Measurements from ENCODE around the gene UBE2G2. TPM values are rescaled to one million over a fixed set of nuclear protein-coding genes. Genes with fewer than 3 reads are reported as not detected.
A peak's percentile ranks its signal among the peaks of the same experiment; 100 is the strongest.

The UBE2G2 gene
- total RNA-seq, 1 experiment from 2014 or later, result 117 TPM

DNA sequence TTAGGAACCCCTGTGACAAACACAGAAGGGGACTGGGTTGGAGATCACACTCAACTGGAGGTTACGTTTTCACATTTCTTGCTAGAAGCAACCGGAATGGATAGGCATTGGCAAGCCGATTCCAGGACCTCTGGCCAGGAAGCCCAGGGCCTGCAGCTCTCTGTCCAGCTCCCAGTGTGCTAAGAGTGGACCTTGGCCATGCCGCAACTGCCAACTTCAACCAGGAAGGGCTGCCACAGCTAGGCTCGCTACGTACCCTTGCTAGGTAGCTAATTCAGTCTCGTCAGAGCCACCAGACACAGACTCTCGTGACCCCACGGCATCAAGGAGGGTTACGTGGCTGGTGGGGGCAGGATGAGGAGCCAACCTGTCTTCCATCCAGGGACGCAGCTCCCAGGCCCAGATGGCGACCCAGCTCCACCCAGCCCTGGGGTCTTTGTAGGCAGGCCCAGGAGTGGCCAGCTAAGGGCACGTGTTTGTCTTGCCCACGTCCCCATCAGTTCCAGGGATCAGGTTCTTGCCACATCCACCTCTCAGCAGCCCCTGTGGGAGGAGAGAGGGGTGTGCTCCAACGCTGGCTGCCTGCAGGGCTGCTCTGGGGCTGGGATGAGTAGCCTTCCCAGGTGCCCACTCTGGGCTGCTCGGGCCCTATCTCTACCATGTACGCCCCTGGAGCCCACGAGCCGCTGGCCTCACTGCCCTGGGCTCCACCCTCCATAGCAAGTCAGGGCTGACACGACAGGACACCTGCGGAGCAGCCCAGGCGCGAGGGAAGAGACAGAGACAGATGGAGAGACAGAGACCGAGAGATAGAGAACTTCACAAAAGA, 39.2 kb downstream of the UBE2G2 start (continued):
- TF ChIP-seq, protein P1, sequence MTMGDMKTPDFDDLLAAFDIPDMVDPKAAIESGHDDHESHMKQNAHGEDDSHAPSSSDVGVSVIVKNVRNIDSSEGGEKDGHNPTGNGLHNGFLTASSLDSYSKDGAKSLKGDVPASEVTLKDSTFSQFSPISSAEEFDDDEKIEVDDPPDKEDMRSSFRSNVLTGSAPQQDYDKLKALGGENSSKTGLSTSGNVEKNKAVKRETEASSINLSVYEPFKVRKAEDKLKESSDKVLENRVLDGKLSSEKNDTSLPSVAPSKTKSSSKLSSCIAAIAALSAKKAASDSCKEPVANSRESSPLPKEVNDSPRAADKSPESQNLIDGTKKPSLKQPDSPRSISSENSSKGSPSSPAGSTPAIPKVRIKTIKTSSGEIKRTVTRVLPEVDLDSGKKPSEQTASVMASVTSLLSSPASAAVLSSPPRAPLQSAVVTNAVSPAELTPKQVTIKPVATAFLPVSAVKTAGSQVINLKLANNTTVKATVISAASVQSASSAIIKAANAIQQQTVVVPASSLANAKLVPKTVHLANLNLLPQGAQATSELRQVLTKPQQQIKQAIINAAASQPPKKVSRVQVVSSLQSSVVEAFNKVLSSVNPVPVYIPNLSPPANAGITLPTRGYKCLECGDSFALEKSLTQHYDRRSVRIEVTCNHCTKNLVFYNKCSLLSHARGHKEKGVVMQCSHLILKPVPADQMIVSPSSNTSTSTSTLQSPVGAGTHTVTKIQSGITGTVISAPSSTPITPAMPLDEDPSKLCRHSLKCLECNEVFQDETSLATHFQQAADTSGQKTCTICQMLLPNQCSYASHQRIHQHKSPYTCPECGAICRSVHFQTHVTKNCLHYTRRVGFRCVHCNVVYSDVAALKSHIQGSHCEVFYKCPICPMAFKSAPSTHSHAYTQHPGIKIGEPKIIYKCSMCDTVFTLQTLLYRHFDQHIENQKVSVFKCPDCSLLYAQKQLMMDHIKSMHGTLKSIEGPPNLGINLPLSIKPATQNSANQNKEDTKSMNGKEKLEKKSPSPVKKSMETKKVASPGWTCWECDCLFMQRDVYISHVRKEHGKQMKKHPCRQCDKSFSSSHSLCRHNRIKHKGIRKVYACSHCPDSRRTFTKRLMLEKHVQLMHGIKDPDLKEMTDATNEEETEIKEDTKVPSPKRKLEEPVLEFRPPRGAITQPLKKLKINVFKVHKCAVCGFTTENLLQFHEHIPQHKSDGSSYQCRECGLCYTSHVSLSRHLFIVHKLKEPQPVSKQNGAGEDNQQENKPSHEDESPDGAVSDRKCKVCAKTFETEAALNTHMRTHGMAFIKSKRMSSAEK (CRISPR knock-in tag; IDR thresholded peaks at IDR 0.05; ENCODE audit: borderline replicate concordance), result no peak
- TF ChIP-seq, protein P2, sequence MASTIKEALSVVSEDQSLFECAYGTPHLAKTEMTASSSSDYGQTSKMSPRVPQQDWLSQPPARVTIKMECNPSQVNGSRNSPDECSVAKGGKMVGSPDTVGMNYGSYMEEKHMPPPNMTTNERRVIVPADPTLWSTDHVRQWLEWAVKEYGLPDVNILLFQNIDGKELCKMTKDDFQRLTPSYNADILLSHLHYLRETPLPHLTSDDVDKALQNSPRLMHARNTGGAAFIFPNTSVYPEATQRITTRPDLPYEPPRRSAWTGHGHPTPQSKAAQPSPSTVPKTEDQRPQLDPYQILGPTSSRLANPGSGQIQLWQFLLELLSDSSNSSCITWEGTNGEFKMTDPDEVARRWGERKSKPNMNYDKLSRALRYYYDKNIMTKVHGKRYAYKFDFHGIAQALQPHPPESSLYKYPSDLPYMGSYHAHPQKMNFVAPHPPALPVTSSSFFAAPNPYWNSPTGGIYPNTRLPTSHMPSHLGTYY (CRISPR knock-in tag; IDR thresholded peaks at IDR 0.05), result no peak
- no peak for TF ChIP-seq ETV6 (CRISPR knock-in tag; IDR thresholded peaks at IDR 0.05)
- TF ChIP-seq, protein P3, sequence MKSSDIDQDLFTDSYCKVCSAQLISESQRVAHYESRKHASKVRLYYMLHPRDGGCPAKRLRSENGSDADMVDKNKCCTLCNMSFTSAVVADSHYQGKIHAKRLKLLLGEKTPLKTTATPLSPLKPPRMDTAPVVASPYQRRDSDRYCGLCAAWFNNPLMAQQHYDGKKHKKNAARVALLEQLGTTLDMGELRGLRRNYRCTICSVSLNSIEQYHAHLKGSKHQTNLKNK (CRISPR knock-in tag; IDR thresholded peaks at IDR 0.05), result no peak
- TF ChIP-seq GABPB1 (CRISPR knock-in tag; IDR thresholded peaks at IDR 0.05), result no peak
- TF ChIP-seq CREB1 (CRISPR knock-in tag; IDR thresholded peaks at IDR 0.05), result no peak
- TF ChIP-seq ZNF232 (CRISPR knock-in tag; IDR thresholded peaks at IDR 0.05), result no peak

DNA sequence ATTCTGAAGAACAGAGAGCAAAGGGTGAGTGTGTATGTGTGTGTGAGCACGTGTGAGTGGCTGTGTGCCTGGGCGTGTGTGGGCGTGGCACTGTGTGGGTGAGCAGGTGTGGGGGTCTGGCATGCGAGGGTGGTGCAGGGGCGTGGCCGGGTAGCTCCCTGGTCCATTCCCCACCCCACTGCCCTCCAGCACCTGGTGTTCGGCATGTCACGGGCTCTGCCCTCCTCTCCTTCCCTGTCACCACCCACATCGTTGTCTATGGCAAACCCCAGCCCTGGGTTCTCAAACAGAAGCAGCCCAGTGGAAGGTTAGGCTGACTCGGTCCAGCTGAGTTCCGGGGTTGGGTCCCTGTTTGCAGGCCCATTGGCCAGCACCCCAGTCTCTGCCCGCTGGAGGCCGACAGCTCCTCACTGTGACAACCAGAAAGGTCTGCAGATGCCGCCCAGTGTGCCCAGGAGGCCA, 39.8 kb downstream of the UBE2G2 start:
- Mint-ChIP-seq H3K4me3 (no peak overlapping the region), H3K27me3 (ENCODE audit: low read depth) (peaks cover 4% of the 10 kb centered on the region; the same call in 1 of the 2 replicates), H3K27ac (no peak overlapping the region), H3K9me3 (no peaks in the 10 kb centered on the region), H3K4me1 (peaks cover 39% of the 10 kb centered on the region), H3K36me3 (no peaks in the 10 kb centered on the region)
- ATAC-seq, result no peak
- CTCF ChIA-PET, result interaction anchor here (0.7 to 1.8 kb wide), 7 partner anchors 12 to 252 kb away, joined by 3 to 8 read pairs (median 5); partner anchors contain the start of gene TSPEAR
- no peak for TF ChIP-seq TEAD4 (CRISPR knock-in tag; IDR thresholded peaks at IDR 0.05)
- no peak for TF ChIP-seq SOX15 (CRISPR knock-in tag; IDR thresholded peaks at IDR 0.05)
- TF ChIP-seq NFATC4 (CRISPR knock-in tag; IDR thresholded peaks at IDR 0.05), result no peak
- no peak for TF ChIP-seq TP53 (CRISPR knock-in tag; IDR thresholded peaks at IDR 0.05)
- TF ChIP-seq RELA (CRISPR knock-in tag; IDR thresholded peaks at IDR 0.05; ENCODE audit: borderline replicate concordance), result no peak
- TF ChIP-seq GABPB1 (CRISPR knock-in tag; IDR thresholded peaks at IDR 0.05), result no peak
- TF ChIP-seq OVOL2 (CRISPR knock-in tag; IDR thresholded peaks at IDR 0.05; ENCODE audit: borderline replicate concordance), result no peak
- TF ChIP-seq FOXP1 (CRISPR knock-in tag; IDR thresholded peaks at IDR 0.05; ENCODE audit: borderline replicate concordance), result no peak
- POLR2A ChIA-PET, result no interaction called here
- DNase-seq (ENCODE audit: low spot score), result no peak

DNA sequence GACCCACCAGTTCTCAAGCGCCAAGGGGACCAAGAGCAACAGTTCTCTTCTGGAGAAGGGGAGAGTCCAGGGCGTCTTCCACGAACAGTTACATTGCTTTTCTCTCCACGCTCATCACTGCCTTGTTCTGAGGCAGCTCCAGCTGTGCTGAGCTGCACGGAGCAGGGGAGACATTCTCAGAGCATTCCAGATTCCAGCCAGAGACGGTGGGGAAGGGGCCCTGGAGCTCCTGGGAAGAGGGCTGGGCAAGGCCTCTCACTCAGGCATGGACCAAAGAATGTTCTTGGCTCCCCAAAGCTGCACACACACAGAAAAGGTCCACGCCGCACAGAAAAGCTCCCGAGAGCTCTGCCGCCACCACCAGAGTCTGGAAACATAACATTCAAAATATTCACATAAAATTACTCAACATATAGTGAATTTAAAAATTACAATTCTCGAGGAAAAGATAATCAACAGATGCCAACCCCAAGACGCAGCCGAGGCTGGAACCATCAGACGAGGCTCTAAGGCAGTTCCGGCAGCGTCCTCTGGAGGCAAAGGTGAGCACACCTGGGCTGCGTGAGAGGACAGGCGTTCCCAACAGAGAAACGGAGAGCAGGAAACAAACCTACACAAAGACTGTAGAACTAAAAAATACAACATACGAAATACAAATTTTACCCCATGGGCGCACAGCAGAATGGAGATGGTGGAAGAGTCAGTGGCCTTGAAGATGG, 40.5 kb downstream of the UBE2G2 start:
- ATAC-seq (peak; percentile 82), DNase-seq (ENCODE audit: low spot score) (peak; percentile 75)
- H3K36me3 Mint-ChIP-seq, result peaks cover under 1% of the 10 kb centered on the region; the same call in 1 of the 2 replicates
- H3K27ac Mint-ChIP-seq, result peak overlapping the region; percentile 71; the same call in 1 of the 2 replicates
- no peak overlapping the region for H3K4me3 Mint-ChIP-seq
- H3K4me1 Mint-ChIP-seq, result peaks cover 34% of the 10 kb centered on the region
- H3K9me3 Mint-ChIP-seq, result no peaks in the 10 kb centered on the region; the same call in 1 of the 2 replicates
- H3K27me3 Mint-ChIP-seq (ENCODE audit: low read depth), result peaks cover 8% of the 10 kb centered on the region
- ChIA-PET CTCF (interaction anchor here (0.8 to 3.8 kb wide), 8 partner anchors 10 to 250 kb away, joined by 3 to 18 read pairs (median 5); partner anchors contain the start of gene TSPEAR), POLR2A (interaction anchor here (1.3 kb wide), 1 partner anchor 12 kb away, joined by 4 read pairs; no protein-coding TSS in a partner anchor)
- TF ChIP-seq, protein P4, sequence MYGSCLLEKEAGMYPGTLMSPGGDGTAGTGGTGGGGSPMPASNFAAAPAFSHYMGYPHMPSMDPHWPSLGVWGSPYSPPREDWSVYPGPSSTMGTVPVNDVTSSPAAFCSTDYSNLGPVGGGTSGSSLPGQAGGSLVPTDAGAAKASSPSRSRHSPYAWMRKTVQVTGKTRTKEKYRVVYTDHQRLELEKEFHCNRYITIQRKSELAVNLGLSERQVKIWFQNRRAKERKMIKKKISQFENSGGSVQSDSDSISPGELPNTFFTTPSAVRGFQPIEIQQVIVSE (CRISPR knock-in tag; IDR thresholded peaks at IDR 0.05; ENCODE audit: borderline replicate concordance), result no peak
- TF ChIP-seq, protein P5, sequence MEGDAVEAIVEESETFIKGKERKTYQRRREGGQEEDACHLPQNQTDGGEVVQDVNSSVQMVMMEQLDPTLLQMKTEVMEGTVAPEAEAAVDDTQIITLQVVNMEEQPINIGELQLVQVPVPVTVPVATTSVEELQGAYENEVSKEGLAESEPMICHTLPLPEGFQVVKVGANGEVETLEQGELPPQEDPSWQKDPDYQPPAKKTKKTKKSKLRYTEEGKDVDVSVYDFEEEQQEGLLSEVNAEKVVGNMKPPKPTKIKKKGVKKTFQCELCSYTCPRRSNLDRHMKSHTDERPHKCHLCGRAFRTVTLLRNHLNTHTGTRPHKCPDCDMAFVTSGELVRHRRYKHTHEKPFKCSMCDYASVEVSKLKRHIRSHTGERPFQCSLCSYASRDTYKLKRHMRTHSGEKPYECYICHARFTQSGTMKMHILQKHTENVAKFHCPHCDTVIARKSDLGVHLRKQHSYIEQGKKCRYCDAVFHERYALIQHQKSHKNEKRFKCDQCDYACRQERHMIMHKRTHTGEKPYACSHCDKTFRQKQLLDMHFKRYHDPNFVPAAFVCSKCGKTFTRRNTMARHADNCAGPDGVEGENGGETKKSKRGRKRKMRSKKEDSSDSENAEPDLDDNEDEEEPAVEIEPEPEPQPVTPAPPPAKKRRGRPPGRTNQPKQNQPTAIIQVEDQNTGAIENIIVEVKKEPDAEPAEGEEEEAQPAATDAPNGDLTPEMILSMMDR (IDR thresholded peaks at IDR 0.05), result peak; percentile 46; the same call in 1 of the 2 replicates
- TF ChIP-seq, protein P6, sequence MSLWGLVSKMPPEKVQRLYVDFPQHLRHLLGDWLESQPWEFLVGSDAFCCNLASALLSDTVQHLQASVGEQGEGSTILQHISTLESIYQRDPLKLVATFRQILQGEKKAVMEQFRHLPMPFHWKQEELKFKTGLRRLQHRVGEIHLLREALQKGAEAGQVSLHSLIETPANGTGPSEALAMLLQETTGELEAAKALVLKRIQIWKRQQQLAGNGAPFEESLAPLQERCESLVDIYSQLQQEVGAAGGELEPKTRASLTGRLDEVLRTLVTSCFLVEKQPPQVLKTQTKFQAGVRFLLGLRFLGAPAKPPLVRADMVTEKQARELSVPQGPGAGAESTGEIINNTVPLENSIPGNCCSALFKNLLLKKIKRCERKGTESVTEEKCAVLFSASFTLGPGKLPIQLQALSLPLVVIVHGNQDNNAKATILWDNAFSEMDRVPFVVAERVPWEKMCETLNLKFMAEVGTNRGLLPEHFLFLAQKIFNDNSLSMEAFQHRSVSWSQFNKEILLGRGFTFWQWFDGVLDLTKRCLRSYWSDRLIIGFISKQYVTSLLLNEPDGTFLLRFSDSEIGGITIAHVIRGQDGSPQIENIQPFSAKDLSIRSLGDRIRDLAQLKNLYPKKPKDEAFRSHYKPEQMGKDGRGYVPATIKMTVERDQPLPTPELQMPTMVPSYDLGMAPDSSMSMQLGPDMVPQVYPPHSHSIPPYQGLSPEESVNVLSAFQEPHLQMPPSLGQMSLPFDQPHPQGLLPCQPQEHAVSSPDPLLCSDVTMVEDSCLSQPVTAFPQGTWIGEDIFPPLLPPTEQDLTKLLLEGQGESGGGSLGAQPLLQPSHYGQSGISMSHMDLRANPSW (CRISPR knock-in tag; conservative IDR thresholded peaks at IDR 0.05; ENCODE audit: low read depth), result no peak
